ENCODE data around the gene FSTL4. TPM values are rescaled to one million over a fixed set of nuclear protein-coding genes. Genes with fewer than 3 reads are reported as not detected.

FSTL4 gene
- polyA plus RNA-seq, 1 donor (not counting 4 experiments of a cell fraction or from before 2014, with no cell fraction given) = 1.7 TPM

- Histone ChIP-seq H3K9me1 (ENCODE audit: control insufficient read depth, extremely low read depth, insufficient read depth, low read length) (no peaks in the 10 kb centered on the region), H3K9me3 (ENCODE audit: control insufficient read depth, low read depth, low read length) (peaks cover 2% of the 10 kb centered on the region), H4K20me1 (ENCODE audit: control insufficient read depth, extremely low read depth, insufficient read depth, low read length) (no peaks in the 10 kb centered on the region), H3K4me3 (ENCODE audit: control insufficient read depth in 2 of 3, extremely low read depth in 1 of 3, insufficient read depth in 2 of 3, low read depth in 1 of 3, low read length in 3 of 3) (no peak overlapping the region), H2AFZ (ENCODE audit: control insufficient read depth, low read length) (no peak overlapping the region), H3K9ac (ENCODE audit: control insufficient read depth, extremely low read depth, insufficient read depth, low read length) (no peak overlapping the region), H3K79me2 (ENCODE audit: control insufficient read depth, insufficient read depth, low read length) (no peaks in the 10 kb centered on the region), H3K4me2 (ENCODE audit: control insufficient read depth, extremely low read depth, insufficient read depth, low read depth, low read length) (no peak overlapping the region), H3K4me1 (ENCODE audit: control insufficient read depth, extremely low read depth, insufficient read depth, low read length) (no peaks in the 10 kb centered on the region), H3K36me3 (ENCODE audit: control insufficient read depth in 2 of 2, extremely low read depth in 1 of 2, insufficient read depth in 2 of 2, low read length in 2 of 2) (no peaks in the 10 kb centered on the region), H3K27ac (ENCODE audit: control insufficient read depth, insufficient read depth, low read length) (no peak overlapping the region), H3K27me3 (ENCODE audit: control insufficient read depth, extremely low read depth, insufficient read depth, low read length) (peaks cover 3% of the 10 kb centered on the region)
- DNase-seq (ENCODE audit: low read depth, low spot score) (no peak), FAIRE-seq (no peak)
- dilution Hi-C loops (cut with MboI; ENCODE audit: extremely low pct_ligation_motif_present, low sequenced_read_pairs) = no loop called here
- TF ChIP-seq EZH2 (IDR thresholded peaks at IDR 0.05; ENCODE audit: low read length) (no peak), CTCF (optimal IDR thresholded peaks at IDR 0.05 in 1 of 3, IDR thresholded peaks at IDR 0.05 in 1 of 3, conservative IDR thresholded peaks at IDR 0.05 in 1 of 3; ENCODE audit: extremely low read depth in 1 of 3, insufficient read depth in 2 of 3, low read length in 3 of 3) (no peak)
These were observed 412.7 kb downstream of the FSTL4 start for GRCh38 chr5:133199417-133200178.

GRCh38 chr5:133198511-133198910 is 413.8 kb downstream of the FSTL4 start:
- TF ChIP-seq CTCF (optimal IDR thresholded peaks at IDR 0.05 in 1 of 3, IDR thresholded peaks at IDR 0.05 in 1 of 3, conservative IDR thresholded peaks at IDR 0.05 in 1 of 3; ENCODE audit: extremely low read depth in 1 of 3, insufficient read depth in 2 of 3, low read length in 3 of 3) = no peak
- no peak for TF ChIP-seq EZH2 (IDR thresholded peaks at IDR 0.05; ENCODE audit: low read length)
- no peak overlapping the region for H3K4me3 ChIP-seq (ENCODE audit: control insufficient read depth in 2 of 3, extremely low read depth in 1 of 3, insufficient read depth in 2 of 3, low read depth in 1 of 3, low read length in 3 of 3)
- H2AFZ ChIP-seq (ENCODE audit: control insufficient read depth, low read length) = no peak overlapping the region
- no peaks in the 10 kb centered on the region for H3K4me1 ChIP-seq (ENCODE audit: control insufficient read depth, extremely low read depth, insufficient read depth, low read length)
- H3K9me3 ChIP-seq (ENCODE audit: control insufficient read depth, low read depth, low read length) = peaks cover 2% of the 10 kb centered on the region
- H3K4me2 ChIP-seq (ENCODE audit: control insufficient read depth, extremely low read depth, insufficient read depth, low read depth, low read length) = no peak overlapping the region
- H3K9me1 ChIP-seq (ENCODE audit: control insufficient read depth, extremely low read depth, insufficient read depth, low read length) = no peaks in the 10 kb centered on the region
- H3K9ac ChIP-seq (ENCODE audit: control insufficient read depth, extremely low read depth, insufficient read depth, low read length) = no peak overlapping the region
- no peaks in the 10 kb centered on the region for H4K20me1 ChIP-seq (ENCODE audit: control insufficient read depth, extremely low read depth, insufficient read depth, low read length)
- no peaks in the 10 kb centered on the region for H3K36me3 ChIP-seq (ENCODE audit: control insufficient read depth in 2 of 2, extremely low read depth in 1 of 2, insufficient read depth in 2 of 2, low read length in 2 of 2)
- DNase-seq (ENCODE audit: low read depth, low spot score) (no peak), FAIRE-seq (no peak)
- H3K79me2 ChIP-seq (ENCODE audit: control insufficient read depth, insufficient read depth, low read length) = no peaks in the 10 kb centered on the region
- H3K27me3 ChIP-seq (ENCODE audit: control insufficient read depth, extremely low read depth, insufficient read depth, low read length) = peaks cover 3% of the 10 kb centered on the region
- dilution Hi-C loops (cut with MboI; ENCODE audit: extremely low pct_ligation_motif_present, low sequenced_read_pairs) = no loop called here
- no peak overlapping the region for H3K27ac ChIP-seq (ENCODE audit: control insufficient read depth, insufficient read depth, low read length)

All from keratinocyte (primary cell).